Astrocyte (in vitro differentiated cells and primary cell): ENCODE measurements around the gene KCNQ1. TPM values are rescaled to one million over a fixed set of nuclear protein-coding genes. Genes with fewer than 3 reads are reported as not detected.
A peak's percentile ranks its signal among the peaks of the same experiment; 100 is the strongest.

Source experiments
- DNase-seq: peaks from one replicate; pipeline ENCODE4 v3.0.0-alpha.2; 2010; ENCODE audit warnings: low read depth
- FAIRE-seq: peaks from 2 replicates; lab custom pipeline; 2011; peaks lifted over from hg19 to GRCh38; lab: Jason Lieb, UNC
- H2AFZ ChIP-seq: 2 replicates; pipeline ENCODE4 v1.6.0; 2012; ENCODE audit warnings: low read depth, low read length, inconsistent platforms
- H3K27ac ChIP-seq: 2 replicates; pipeline ENCODE4 v1.5.1; 2011; ENCODE audit warnings: low read depth, low read length, inconsistent platforms
- H3K27me3 ChIP-seq: 2 replicates; pipeline ENCODE4 v1.6.0; 2011; ENCODE audit warnings: low read length, inconsistent platforms; ENCODE audit not compliant: insufficient read depth
- H3K36me3 ChIP-seq: 2 replicates; pipeline ENCODE4 v1.5.1; 2011; ENCODE audit warnings: low read length, inconsistent platforms; ENCODE audit not compliant: insufficient read depth
- H3K4me1 ChIP-seq: 2 replicates; pipeline ENCODE4 v1.5.1; 2011; ENCODE audit warnings: low read length, inconsistent platforms; ENCODE audit not compliant: insufficient read depth
- H3K4me2 ChIP-seq: 2 replicates; pipeline ENCODE4 v1.6.0; 2012; ENCODE audit warnings: low read length, inconsistent platforms
- H3K4me3 ChIP-seq: 2 replicates; pipeline ENCODE4 v1.5.1; 2011; ENCODE audit warnings: low read depth, mild to moderate bottlenecking, low read length, inconsistent platforms; ENCODE audit not compliant: insufficient read depth
- H3K79me2 ChIP-seq: 2 replicates; pipeline ENCODE4 v1.6.0; 2012; ENCODE audit warnings: mild to moderate bottlenecking, low read length, inconsistent platforms; ENCODE audit not compliant: insufficient read depth
- H3K9ac ChIP-seq: 2 replicates; pipeline ENCODE4 v1.6.0; 2012; ENCODE audit warnings: mild to moderate bottlenecking, low read length, inconsistent platforms
- H3K9me3 ChIP-seq: 2 replicates; pipeline ENCODE4 v1.5.1; 2012; ENCODE audit warnings: low read depth, mild to moderate bottlenecking, low read length, inconsistent platforms; ENCODE audit not compliant: insufficient read depth
- H4K20me1 ChIP-seq: 2 replicates; pipeline ENCODE4 v1.6.0; 2012; ENCODE audit warnings: low read length, inconsistent platforms; ENCODE audit not compliant: insufficient read depth
- H3K27ac Mint-ChIP-seq: one replicate; pipeline ENCODE4 v1.8.0; 2021; ENCODE audit warnings: mild to moderate bottlenecking, mixed read lengths; ENCODE audit not compliant: unreplicated experiment
- H3K27me3 Mint-ChIP-seq: one replicate; pipeline ENCODE4 v1.8.0; 2021; ENCODE audit warnings: low read depth, mixed read lengths; ENCODE audit not compliant: unreplicated experiment
- H3K36me3 Mint-ChIP-seq: one replicate; pipeline ENCODE4 v1.8.0; 2021; ENCODE audit warnings: low read depth, mixed read lengths; ENCODE audit not compliant: unreplicated experiment
- H3K4me1 Mint-ChIP-seq: one replicate; pipeline ENCODE4 v1.8.0; 2021; ENCODE audit warnings: low read depth, mixed read lengths; ENCODE audit not compliant: unreplicated experiment
- H3K4me3 Mint-ChIP-seq: one replicate; pipeline ENCODE4 v1.8.0; 2021; ENCODE audit warnings: mild to moderate bottlenecking, moderate library complexity, mixed read lengths; ENCODE audit not compliant: unreplicated experiment
- H3K9me3 Mint-ChIP-seq: one replicate; pipeline ENCODE4 v1.8.0; 2021; ENCODE audit warnings: mild to moderate bottlenecking, mixed read lengths; ENCODE audit not compliant: unreplicated experiment
- CTCF ChIP-seq: IDR thresholded peaks from 2 replicates; pipeline ENCODE4 v1.5.1; 2011; ENCODE audit warnings: low read depth, mild to moderate bottlenecking, inconsistent platforms, low read length, moderate library complexity; ENCODE audit not compliant: insufficient read depth
- EZH2 ChIP-seq: IDR thresholded peaks from 2 replicates; pipeline ENCODE4 v1.6.1; 2012; ENCODE audit warnings: mild to moderate bottlenecking, low read length, inconsistent platforms; ENCODE audit not compliant: insufficient read depth
- total RNA-seq: library from RNA; stranded (reverse); gene quantifications from 2 replicates; pipeline ENCODE4 v1.2.1, GENCODE V29; 2021

KCNQ1 gene
- total RNA-seq, 1 donor from 2014 or later, result not detected

GRCh38 chr11:2885678-2886081, 440.9 kb downstream of the KCNQ1 start, which contains the start of gene CDKN1C:
TSS of gene CDKN1C (minus strand) at chr11:2885775. CDS start at chr11:2885456, 319 bp downstream.
- Mint-ChIP-seq H3K27me3 (peaks cover 36% of the 10 kb centered on the region), H3K36me3 (no peaks in the 10 kb centered on the region), H3K4me1 (no peaks in the 10 kb centered on the region), H3K27ac (no peak within 1 kb of the TSS), H3K9me3 (no peaks in the 10 kb centered on the region), H3K4me3 (peak within 1 kb of the TSS; percentile 61)
- no peaks in the 10 kb centered on the region for H3K9me3 ChIP-seq
- DNase-seq, result peak; percentile 54
- H3K9ac ChIP-seq, result peak within 1 kb of the TSS; percentile 47
- TF ChIP-seq EZH2 (no peak), CTCF (no peak)
- H3K4me1 ChIP-seq, result peaks cover 10% of the 10 kb centered on the region
- FAIRE-seq, result no peak
- no peaks in the 10 kb centered on the region for H3K36me3 ChIP-seq
- no peak within 1 kb of the TSS for H3K27ac ChIP-seq
- H3K4me3 ChIP-seq, result peak within 1 kb of the TSS; percentile 58
- peak within 1 kb of the TSS; percentile 79 for H2AFZ ChIP-seq
- peak within 1 kb of the TSS; percentile 91 for H3K4me2 ChIP-seq
- no peaks in the 10 kb centered on the region for H3K27me3 ChIP-seq
- peaks cover 8% of the 10 kb centered on the region for H4K20me1 ChIP-seq
- no peaks in the 10 kb centered on the region for H3K79me2 ChIP-seq

GRCh38 chr11:2886191-2886894, 441.5 kb downstream of the KCNQ1 start:
- no peaks in the 10 kb centered on the region for H3K36me3 Mint-ChIP-seq
- peaks cover 10% of the 10 kb centered on the region for H3K4me1 ChIP-seq
- H3K27me3 ChIP-seq, result no peaks in the 10 kb centered on the region
- H3K9ac ChIP-seq, result peak overlapping the region; percentile 35
- peak overlapping the region; percentile 71 for H3K4me2 ChIP-seq
- H3K9me3 Mint-ChIP-seq, result no peaks in the 10 kb centered on the region
- H3K27me3 Mint-ChIP-seq, result peaks cover 31% of the 10 kb centered on the region
- H3K36me3 ChIP-seq, result no peaks in the 10 kb centered on the region
- peaks cover 8% of the 10 kb centered on the region for H4K20me1 ChIP-seq
- no peak for DNase-seq
- peak overlapping the region; percentile 28 for H3K4me3 ChIP-seq
- no peak overlapping the region for H3K27ac Mint-ChIP-seq
- no peaks in the 10 kb centered on the region for H3K9me3 ChIP-seq
- no peak overlapping the region for H3K27ac ChIP-seq
- FAIRE-seq, result no peak
- H2AFZ ChIP-seq, result peak overlapping the region; percentile 56
- H3K4me3 Mint-ChIP-seq, result no peak overlapping the region
- no peaks in the 10 kb centered on the region for H3K79me2 ChIP-seq
- TF ChIP-seq EZH2, result no peak
- no peak for TF ChIP-seq CTCF
- H3K4me1 Mint-ChIP-seq, result no peaks in the 10 kb centered on the region

GRCh38 chr11:2886936-2887335, 442.1 kb downstream of the KCNQ1 start:
- H3K27me3 Mint-ChIP-seq, result peaks cover 29% of the 10 kb centered on the region
- H3K4me3 Mint-ChIP-seq, result peak overlapping the region; percentile 54
- no peak for TF ChIP-seq CTCF
- TF ChIP-seq EZH2, result no peak
- no peaks in the 10 kb centered on the region for H3K36me3 Mint-ChIP-seq
- Histone ChIP-seq H4K20me1 (peaks cover 8% of the 10 kb centered on the region), H3K9me3 (no peaks in the 10 kb centered on the region), H3K9ac (no peak overlapping the region), H3K27ac (no peak overlapping the region), H3K36me3 (no peaks in the 10 kb centered on the region), H3K4me2 (no peak overlapping the region), H3K4me1 (peaks cover 10% of the 10 kb centered on the region), H2AFZ (no peak overlapping the region), H3K4me3 (no peak overlapping the region), H3K27me3 (no peaks in the 10 kb centered on the region), H3K79me2 (no peaks in the 10 kb centered on the region)
- peak overlapping the region; percentile 69 for H3K27ac Mint-ChIP-seq
- DNase-seq (no peak), FAIRE-seq (no peak)
- H3K4me1 Mint-ChIP-seq, result no peaks in the 10 kb centered on the region
- no peaks in the 10 kb centered on the region for H3K9me3 Mint-ChIP-seq
